Psoas muscle (tissue), 8 donors: ENCODE results near the gene CBL. TPM values are rescaled to one million over a fixed set of nuclear protein-coding genes. Genes with fewer than 3 reads are reported as not detected.

Experiments
- ATAC-seq, 4 donors: fragments of 200-7000 bp; cut with Tn5 transposase; one replicate each; pipeline ENCODE4 v1.9.1; 2020; ENCODE audit warnings: moderate library complexity in 3 of 4, mild to moderate bottlenecking in 2 of 4
- DNase-seq, 2 donors: peaks; one replicate each; pipeline ENCODE4 v3.0.0-alpha.2; 2020
- H3K27ac ChIP-seq: fragments of 200-600 bp; one replicate; pipeline ENCODE4 v1.8.0; 2022
- H3K27me3 ChIP-seq, 3 donors: fragments of 200-600 bp in 1 of 3; one replicate each; pipeline versions ENCODE4 v1.6.1 to v1.8.0; 2013 to 2022; ENCODE audit warnings: low read length in 2 of 3, mild to moderate bottlenecking in 2 of 3, moderate library complexity in 1 of 3; ENCODE audit not compliant: insufficient read depth in 3 of 3
- H3K36me3 ChIP-seq, 2 donors: fragments of 200-600 bp in 1 of 2; one replicate each; pipeline versions ENCODE4 v1.6.1 to v1.8.0; 2013 to 2022; ENCODE audit warnings: low read depth in 1 of 2, mild to moderate bottlenecking in 1 of 2, moderate library complexity in 1 of 2; ENCODE audit not compliant: insufficient read depth in 1 of 2
- H3K4me1 ChIP-seq: fragments of 200-600 bp; one replicate; pipeline ENCODE4 v1.8.0; 2022
- H3K4me3 ChIP-seq: fragments of 200-600 bp; one replicate; pipeline ENCODE4 v1.8.0; 2022; ENCODE audit warnings: mild to moderate bottlenecking
- H3K9me3 ChIP-seq: fragments of 200-600 bp; one replicate; pipeline ENCODE4 v1.8.0; 2022
- WGBS, 3 donors: extraction: QIAGEN DNeasy Blood & Tissue Kit; methylation state at CpG; one replicate each; pipeline versions ENCODE4 v1.1.6 to v1.1.7; 2013; 5-methylcytosine and 5-hydroxymethylcytosine counted together
- intact Hi-C, 2 donors: fragments of 100-400 bp; cut with DNase I; formaldehyde crosslinking; loops; one replicate each; pipeline versions ENCODE4 v1.11.0 to v1.14.2; 2022
- polyA plus RNA-seq, 3 donors: library from polyadenylated mRNA; stranded (reverse); fragments of 200-250 nt; gene quantifications; one replicate each; pipeline ENCODE4 v1.2.3, GENCODE V29; 2013
- total RNA-seq, 4 donors: library from RNA; stranded (reverse); fragmentation: NEBNext Ultra II Directional in 2 of 4; extraction: Animal tissue kit (Norgen Biotek cat#: 25700) in 2 of 4; gene quantifications; one replicate each; pipeline versions ENCODE4 v1.2.1 to v1.2.4, GENCODE V29; 2021 to 2023
- TF ChIP-seq, protein P1 (sequence below): fragments of 200-600 bp; IDR thresholded peaks from one replicate; pipeline ENCODE4 v1.8.0; 2022; ENCODE audit warnings: antibody characterized with exemption
- donor health status: healthy with polysubstance abuse.
- donor health status: DM: no; HTN: no; CAD: no; lungs with moderate emphysema.
- donor health status: Bipolar disorder and iron deficiency.
- donor health status: healthy.
- donor health status: DM: yes; HTN: yes; CAD: no.
- donor health status: DM: no; HTN: no; CAD: no.
- donor health status: DM: no; HTN: no; CAD: no.
- donor health status: DM: yes; HTN: yes; CAD: no.

CBL gene
- total and polyA plus RNA-seq, 7 donors = 0.94 to 7.6 (median 3.6) TPM

DNA sequence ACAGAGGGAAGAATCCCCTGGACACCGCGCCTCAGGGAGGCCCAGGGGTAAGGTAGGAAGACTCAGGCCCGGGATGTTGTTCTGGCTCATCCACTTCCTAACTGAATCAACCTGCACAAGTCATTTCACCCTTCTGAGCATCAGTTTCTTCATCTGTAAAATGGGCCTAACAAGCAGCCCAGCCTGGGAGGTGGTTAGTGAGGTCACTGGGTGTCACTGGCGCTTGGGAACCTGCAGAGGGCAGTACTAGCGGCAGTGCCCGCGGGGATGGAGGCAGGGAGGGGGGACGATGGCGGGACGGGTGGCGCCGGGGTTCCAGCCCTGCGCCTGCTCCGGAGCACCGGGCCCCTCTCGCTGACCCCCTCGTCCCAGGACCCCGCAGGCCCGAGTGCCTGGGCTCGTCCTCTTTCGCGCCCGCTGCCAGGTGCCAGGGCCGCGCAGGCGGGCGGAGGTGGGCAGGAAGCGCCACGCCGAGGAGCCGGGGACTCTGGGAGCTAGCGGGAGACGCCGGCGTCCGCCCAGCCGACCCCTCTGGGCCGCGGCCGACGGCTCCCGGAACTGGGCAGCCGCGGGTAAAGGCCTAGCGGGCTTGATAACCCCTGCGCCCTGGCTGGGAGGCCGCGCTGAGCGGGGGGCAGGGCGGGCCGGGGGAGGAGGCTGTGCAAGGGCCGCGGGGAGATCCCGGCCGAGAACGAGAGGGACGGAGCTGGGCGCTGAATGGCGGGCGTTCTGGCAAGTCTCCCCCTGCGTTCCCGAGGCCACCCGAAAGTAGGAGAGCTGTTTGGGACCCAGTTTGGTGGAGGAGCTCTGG is 37.5 kb upstream of the CBL start, which contains the start of gene NLRX1:
Gene NLRX1 (plus strand): TSS at position 255 of the 811 bp plus-strand sequence. CDS start 2,679 bp downstream, outside the sequence.
- H3K27me3 ChIP-seq = no peaks in the 10 kb centered on the region
- H3K4me3 ChIP-seq = peak within 1 kb of the TSS; percentile 95
- DNase-seq (peak; percentile 86 to 92), ATAC-seq (peak; percentile 93 to 95 (median 94))
- intact Hi-C loops = loop anchor here in 1 of 2 donors (1.0 to 10.0 kb wide), 2 partner anchors 29 to 306 kb away; no protein-coding TSS in a partner anchor
- H3K4me1 ChIP-seq = peaks cover 4% of the 10 kb centered on the region
- no peaks in the 10 kb centered on the region for H3K9me3 ChIP-seq
- TF ChIP-seq, protein P1, sequence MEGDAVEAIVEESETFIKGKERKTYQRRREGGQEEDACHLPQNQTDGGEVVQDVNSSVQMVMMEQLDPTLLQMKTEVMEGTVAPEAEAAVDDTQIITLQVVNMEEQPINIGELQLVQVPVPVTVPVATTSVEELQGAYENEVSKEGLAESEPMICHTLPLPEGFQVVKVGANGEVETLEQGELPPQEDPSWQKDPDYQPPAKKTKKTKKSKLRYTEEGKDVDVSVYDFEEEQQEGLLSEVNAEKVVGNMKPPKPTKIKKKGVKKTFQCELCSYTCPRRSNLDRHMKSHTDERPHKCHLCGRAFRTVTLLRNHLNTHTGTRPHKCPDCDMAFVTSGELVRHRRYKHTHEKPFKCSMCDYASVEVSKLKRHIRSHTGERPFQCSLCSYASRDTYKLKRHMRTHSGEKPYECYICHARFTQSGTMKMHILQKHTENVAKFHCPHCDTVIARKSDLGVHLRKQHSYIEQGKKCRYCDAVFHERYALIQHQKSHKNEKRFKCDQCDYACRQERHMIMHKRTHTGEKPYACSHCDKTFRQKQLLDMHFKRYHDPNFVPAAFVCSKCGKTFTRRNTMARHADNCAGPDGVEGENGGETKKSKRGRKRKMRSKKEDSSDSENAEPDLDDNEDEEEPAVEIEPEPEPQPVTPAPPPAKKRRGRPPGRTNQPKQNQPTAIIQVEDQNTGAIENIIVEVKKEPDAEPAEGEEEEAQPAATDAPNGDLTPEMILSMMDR = peak; percentile 82
- WGBS, 3 donors = 4 to 6% (median 5%) methylated on average over 42 to 63 of the region's 63 CpGs
- H3K27ac ChIP-seq = peak within 1 kb of the TSS; percentile 96
- H3K36me3 ChIP-seq = peaks cover 0 to 23% of the 10 kb centered on the region in 2 donors

- ATAC-seq (peak; percentile 88 to 90 (median 88)), DNase-seq (peak; percentile 55 to 83)
- Histone ChIP-seq H3K9me3 (no peaks in the 10 kb centered on the region), H3K4me3 (peak overlapping the region; percentile 95), H3K27ac (peak overlapping the region; percentile 96), H3K27me3 (no peaks in the 10 kb centered on the region), H3K4me1 (peaks cover 4% of the 10 kb centered on the region), H3K36me3 (peaks cover 0 to 30% of the 10 kb centered on the region in 2 donors)
- intact Hi-C loops = loop anchor here in 1 of 2 donors (10.0 kb wide), 1 partner anchor 306 kb away; no protein-coding TSS in a partner anchor
- 5 to 13% (median 6%) methylated on average over 15 of the region's 15 CpGs for WGBS, 3 donors
- TF ChIP-seq, protein P1 = no peak
Measured at GRCh38 chr11:119169282-119169719, 36.8 kb upstream of the CBL start.

GRCh38 chr11:119172513-119172912 is 33.6 kb upstream of the CBL start:
- no peaks in the 10 kb centered on the region for H3K27me3 ChIP-seq
- intact Hi-C loops = no loop called here
- H3K9me3 ChIP-seq = no peaks in the 10 kb centered on the region
- no peak overlapping the region for H3K27ac ChIP-seq
- H3K4me1 ChIP-seq = peaks cover 4% of the 10 kb centered on the region
- DNase-seq = no peak
- ATAC-seq = no peak
- 87 to 96% (median 89%) methylated on average over 2 of the region's 2 CpGs for whole genome bisulfite sequencing, 3 donors
- TF ChIP-seq, protein P1 = no peak
- H3K36me3 ChIP-seq = peaks cover 0 to 56% of the 10 kb centered on the region in 2 donors
- H3K4me3 ChIP-seq = no peak overlapping the region

GRCh38 chr11:119173453-119173852 is 32.7 kb upstream of the CBL start:
- no peak for ATAC-seq
- Histone ChIP-seq H3K4me3 (no peak overlapping the region), H3K27me3 (no peaks in the 10 kb centered on the region), H3K9me3 (no peaks in the 10 kb centered on the region), H3K36me3 (peaks cover 0 to 65% of the 10 kb centered on the region in 2 donors), H3K4me1 (peaks cover 4% of the 10 kb centered on the region), H3K27ac (no peak overlapping the region)
- TF ChIP-seq, protein P1 = no peak
- intact Hi-C loops = no loop called here
- no peak for DNase-seq
- WGBS, 3 donors = 91 to 94% (median 91%) methylated on average over 21 of the region's 21 CpGs
